GM04503 (cell line): ENCODE measurements around the gene NPFF.
"Not testable (repeated sequence)": the region's sequence is repeated elsewhere in the genome, so short reads cannot be mapped to it uniquely, and the experiment has no call there.

ENCODE experiments used
- DNase-seq: peaks from one replicate; pipeline ENCODE4 v3.0.0-alpha.2; 2012; ENCODE audit warnings: low read depth

NPFF gene

GRCh38 chr12:53506881-53507602, at the start of gene NPFF:
Gene NPFF (minus strand): TSS chr12:53507484. CDS start chr12:53507474, 10 bp downstream.
- no peak for DNase-seq

GRCh38 chr12:53552361-53553327, 45.4 kb upstream of the NPFF start:
- no peak for DNase-seq

- DNase-seq: no peak
Measured at GRCh38 chr12:53551889-53552291, 44.6 kb upstream of the NPFF start.

- no peak for DNase-seq
Measured at GRCh38 chr12:53550595-53550994, 43.3 kb upstream of the NPFF start.

GRCh38 chr12:53550131-53550530, 42.8 kb upstream of the NPFF start:
- not testable (repeated sequence) for DNase-seq

GRCh38 chr12:53548354-53548753, 41.1 kb upstream of the NPFF start:
- not testable (repeated sequence) for DNase-seq

- DNase-seq: peak; percentile 16
Measured at GRCh38 chr12:53543539-53543938, 36.3 kb upstream of the NPFF start.

GRCh38 chr12:53539526-53539925, 32.2 kb upstream of the NPFF start:
- no peak for DNase-seq

GRCh38 chr12:53538209-53538689, 31.0 kb upstream of the NPFF start:
- peak; percentile 74 for DNase-seq

GRCh38 chr12:53536962-53537361, 29.7 kb upstream of the NPFF start:
- no peak for DNase-seq

GRCh38 chr12:53533471-53533870, 26.2 kb upstream of the NPFF start:
- no peak for DNase-seq

- no peak for DNase-seq
Measured at GRCh38 chr12:53532524-53533445, 25.5 kb upstream of the NPFF start.

- DNase-seq: no peak
Measured at GRCh38 chr12:53532021-53532420, 24.7 kb upstream of the NPFF start.

- DNase-seq: no peak
Measured at GRCh38 chr12:53530920-53531319, 23.6 kb upstream of the NPFF start.

GRCh38 chr12:53530061-53530460, 22.8 kb upstream of the NPFF start:
- no peak for DNase-seq

GRCh38 chr12:53524476-53524875, 17.2 kb upstream of the NPFF start:
- no peak for DNase-seq

GRCh38 chr12:53523131-53523530, 15.8 kb upstream of the NPFF start:
- DNase-seq: no peak

- no peak for DNase-seq
Measured at GRCh38 chr12:53518381-53518780, 11.1 kb upstream of the NPFF start.

GRCh38 chr12:53516758-53517455, 9.6 kb upstream of the NPFF start:
- DNase-seq: no peak

- DNase-seq: no peak
Measured at GRCh38 chr12:53515291-53515680, 8.0 kb upstream of the NPFF start.

- no peak for DNase-seq
Measured at GRCh38 chr12:53514628-53515290, 7.5 kb upstream of the NPFF start.
